Sigmoid colon (tissue), 7 donors: ENCODE results near the gene NPNT. TPM values are rescaled to one million over a fixed set of nuclear protein-coding genes. Genes with fewer than 3 reads are reported as not detected.

Source experiments
- DNase-seq: peaks from one replicate; pipeline ENCODE4 v3.0.0-alpha.2; 2019
- H3K27ac ChIP-seq, 4 donors: fragments of 200-600 bp; sonication (generic); one replicate each; pipeline ENCODE4 v1.5.1; 2016 to 2019; ENCODE audit warnings: mild to moderate bottlenecking in 1 of 4
- H3K27me3 ChIP-seq, 3 donors: fragments of 200-600 bp; sonication (generic); one replicate each; pipeline ENCODE4 v1.5.1; 2019; ENCODE audit warnings: mild to moderate bottlenecking in 1 of 3
- H3K36me3 ChIP-seq, 4 donors: fragments of 200-600 bp; sonication (generic); one replicate each; pipeline ENCODE4 v1.5.1; 2016 to 2019
- H3K4me1 ChIP-seq, 4 donors: fragments of 200-600 bp; sonication (generic); one replicate each; pipeline ENCODE4 v1.5.1; 2017 to 2019
- H3K4me3 ChIP-seq, 4 donors: fragments of 200-600 bp; sonication (generic); one replicate each; pipeline ENCODE4 v1.5.1; 2017 to 2019; ENCODE audit warnings: mild to moderate bottlenecking in 2 of 4, moderate library complexity in 1 of 4
- H3K9me3 ChIP-seq, 4 donors: fragments of 200-600 bp in 3 of 4; sonication (generic) in 3 of 4; one replicate each; pipeline versions ENCODE4 v1.5.1 to v1.6.1; 2013 to 2019
- CTCF ChIP-seq, 4 experiments: fragments of 450-650 bp in 3 of 4; fragments of 200-600 bp in 1 of 4; IDR thresholded peaks; one replicate each; pipeline ENCODE4 v1.5.1; 2016 to 2019; ENCODE audit warnings: antibody characterized with exemption in 4 of 4, mild to moderate bottlenecking in 3 of 4, moderate library complexity in 2 of 4
- EP300 ChIP-seq, 4 donors: sonication (generic); formaldehyde crosslinking; IDR thresholded peaks; one replicate each; pipeline ENCODE4 v1.6.1; 2017; ENCODE audit warnings: antibody characterized with exemption in 4 of 4
- POLR2A ChIP-seq, 2 donors: fragments of 450-650 bp; IDR thresholded peaks; one replicate each; pipeline ENCODE4 v1.6.1; 2016; ENCODE audit warnings: antibody characterized with exemption in 2 of 2, mild to moderate bottlenecking in 2 of 2, moderate library complexity in 2 of 2
- POLR2AphosphoS5 ChIP-seq, 4 donors: sonication (generic); formaldehyde crosslinking; IDR thresholded peaks; one replicate each; pipeline ENCODE4 v1.6.1; 2017; ENCODE audit warnings: antibody characterized with exemption in 4 of 4
- WGBS, 2 donors: extraction: QIAGEN DNeasy Blood & Tissue Kit; methylation state at CpG; one replicate each; pipeline ENCODE4 v1.1.7; 2013; 5-methylcytosine and 5-hydroxymethylcytosine counted together
- intact Hi-C: fragments of 100-400 bp; cut with DNase I; formaldehyde crosslinking; loops from one replicate; pipeline ENCODE4 v1.15.1; 2023
- polyA plus RNA-seq, 3 donors: library from polyadenylated mRNA; stranded (reverse); fragments of 200-250 nt; gene quantifications; one replicate each; pipeline ENCODE4 v1.2.3, GENCODE V29; 2013
- total RNA-seq, 4 donors: library from RNA; depleted of rRNA; stranded (reverse); fragments of >200 nt; gene quantifications; one replicate each; pipeline ENCODE4 v1.1.0, GENCODE V29; 2016
- donor health status: healthy with polysubstance abuse.
- donor health status: Bipolar disorder and iron deficiency.
- donor health status: healthy.

The NPNT gene
- total and polyA plus RNA-seq, 7 donors, result 3.0 to 16.5 (median 6.9) TPM

- intact Hi-C loops, result no loop called here
- no peaks in the 10 kb centered on the region for H3K36me3 ChIP-seq
- peaks cover 0 to 33% (median 23%) of the 10 kb centered on the region in 4 donors for H3K4me1 ChIP-seq
- H3K27me3 ChIP-seq, result peaks cover 0 to 2% (median 0%) of the 10 kb centered on the region in 3 donors
- H3K27ac ChIP-seq, result no peak overlapping the region
- no peak overlapping the region for H3K4me3 ChIP-seq
- TF ChIP-seq EP300 (IDR thresholded peaks at IDR 0.05), result no peak
- TF ChIP-seq POLR2A (IDR thresholded peaks at IDR 0.05), result no peak
- TF ChIP-seq CTCF (IDR thresholded peaks at IDR 0.05), result no peak
- no peak for TF ChIP-seq POLR2AphosphoS5 (IDR thresholded peaks at IDR 0.05)
- WGBS, 2 donors, result 93 to 98% methylated on average over 2 of the region's 2 CpGs
- H3K9me3 ChIP-seq, result no peaks in the 10 kb centered on the region
- DNase-seq, result no peak
These were observed 97.5 kb downstream of the NPNT start for GRCh38 chr4:105992641-105993305.

GRCh38 chr4:105994061-105994460 is 98.8 kb downstream of the NPNT start:
- WGBS, 2 donors, result 75 to 85% methylated on average over 6 of the region's 6 CpGs
- Histone ChIP-seq H3K36me3 (no peaks in the 10 kb centered on the region), H3K4me1 (peaks cover 0 to 33% (median 23%) of the 10 kb centered on the region in 4 donors), H3K9me3 (no peaks in the 10 kb centered on the region), H3K27me3 (peaks cover 0 to 2% (median 0%) of the 10 kb centered on the region in 3 donors), H3K27ac (no peak overlapping the region), H3K4me3 (no peak overlapping the region)
- TF ChIP-seq POLR2A (IDR thresholded peaks at IDR 0.05), result no peak
- TF ChIP-seq CTCF (IDR thresholded peaks at IDR 0.05), result no peak
- peak in 1 of 4 donors; percentile 29 for TF ChIP-seq POLR2AphosphoS5 (IDR thresholded peaks at IDR 0.05)
- no peak for TF ChIP-seq EP300 (IDR thresholded peaks at IDR 0.05)
- DNase-seq, result no peak
- intact Hi-C loops, result no loop called here

- Histone ChIP-seq H3K27ac (no peak overlapping the region), H3K9me3 (no peaks in the 10 kb centered on the region), H3K4me1 (peaks cover 0 to 33% (median 18%) of the 10 kb centered on the region in 4 donors), H3K4me3 (no peak overlapping the region), H3K36me3 (no peaks in the 10 kb centered on the region), H3K27me3 (no peaks in the 10 kb centered on the region)
- WGBS, 2 donors, result 89 to 90% methylated on average over 5 of the region's 5 CpGs
- DNase-seq, result no peak
- no peak for TF ChIP-seq POLR2A (IDR thresholded peaks at IDR 0.05)
- no peak for TF ChIP-seq POLR2AphosphoS5 (IDR thresholded peaks at IDR 0.05)
- no peak for TF ChIP-seq EP300 (IDR thresholded peaks at IDR 0.05)
- no peak for TF ChIP-seq CTCF (IDR thresholded peaks at IDR 0.05)
- intact Hi-C loops, result no loop called here
These were observed 99.7 kb downstream of the NPNT start for GRCh38 chr4:105994841-105995501.

- Histone ChIP-seq H3K4me1 (peaks cover 0 to 25% (median 4%) of the 10 kb centered on the region in 4 donors), H3K27ac (no peak overlapping the region), H3K9me3 (no peaks in the 10 kb centered on the region), H3K4me3 (no peak overlapping the region), H3K36me3 (no peaks in the 10 kb centered on the region), H3K27me3 (no peaks in the 10 kb centered on the region)
- 75 to 80% methylated on average over 7 of the region's 7 CpGs for WGBS, 2 donors
- no peak for TF ChIP-seq CTCF (IDR thresholded peaks at IDR 0.05)
- TF ChIP-seq EP300 (IDR thresholded peaks at IDR 0.05), result no peak
- TF ChIP-seq POLR2A (IDR thresholded peaks at IDR 0.05), result no peak
- no peak for TF ChIP-seq POLR2AphosphoS5 (IDR thresholded peaks at IDR 0.05)
- intact Hi-C loops, result no loop called here
- no peak for DNase-seq
These were observed 101.6 kb downstream of the NPNT start for GRCh38 chr4:105996845-105997244.
